ENCODE measurements around the gene MDM1.

Gene MDM1

DNA sequence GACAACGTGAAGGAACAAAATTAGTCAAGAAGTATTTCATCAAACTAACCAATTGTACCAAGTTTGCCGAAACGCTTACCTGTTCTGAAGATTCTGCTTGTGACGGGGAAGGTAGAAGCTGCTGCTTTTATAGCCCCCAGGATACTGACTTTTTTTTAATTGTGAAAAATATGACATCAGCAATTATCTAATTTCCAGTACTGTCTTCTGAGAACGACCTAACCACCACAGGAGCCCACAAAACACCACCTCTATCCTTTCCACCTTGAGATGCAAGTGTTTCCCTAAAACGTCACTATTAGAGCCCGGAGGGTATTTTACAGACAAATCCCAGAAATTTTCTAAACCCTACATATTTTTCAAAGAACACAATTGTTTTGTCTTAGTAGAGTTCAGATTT lies 78.7 kb downstream of the MDM1 start, which contains the start of gene IL22 (continued):
- TF ChIP-seq HOXC10 (CRISPR knock-in tag; IDR thresholded peaks at IDR 0.05) (no peak), ZNF266 (tag by site-specific recombination; IDR thresholded peaks at IDR 0.05; ENCODE audit: low read depth) (no peak), ZNF488 (tag by site-specific recombination; IDR thresholded peaks at IDR 0.05) (no peak), SP7 (tag by site-specific recombination; IDR thresholded peaks at IDR 0.05) (no peak)

GRCh38 chr12:68252077-68252476 lies 80.1 kb downstream of the MDM1 start:
- Histone ChIP-seq H3K4me3 (ENCODE audit: low read depth, low read length) (no peak overlapping the region), H3K27ac (ENCODE audit: extremely low read depth, low read depth, low read length) (no peak overlapping the region), H3K4me1 (ENCODE audit: control insufficient read depth, insufficient read depth, low read length) (no peaks in the 10 kb centered on the region), H3K36me3 (ENCODE audit: control insufficient read depth in 2 of 2, insufficient read depth in 1 of 2, low read length in 2 of 2) (no peaks in the 10 kb centered on the region), H3K9me3 (ENCODE audit: control insufficient read depth, insufficient read depth, low read depth, low read length) (no peaks in the 10 kb centered on the region)
- ChIA-PET POLR2A (no interaction called here), CTCF (interaction anchor here (0.7 kb wide), 1 partner anchor 29 kb away, joined by 5 read pairs; no protein-coding TSS in a partner anchor)
- TF ChIP-seq KLF16 (tag by site-specific recombination; IDR thresholded peaks at IDR 0.05) (no peak), ZNF24 (tag by site-specific recombination; IDR thresholded peaks at IDR 0.05) (no peak), ZSCAN30 (tag by site-specific recombination; IDR thresholded peaks at IDR 0.05) (no peak), BCL6B (tag by site-specific recombination; IDR thresholded peaks at IDR 0.05) (no peak), ZNF394 (tag by site-specific recombination; IDR thresholded peaks at IDR 0.05; ENCODE audit: borderline replicate concordance) (no peak)

- peaks cover 3% of the 10 kb centered on the region; the same call in 1 of the 2 replicates for H3K4me1 ChIP-seq (ENCODE audit: control insufficient read depth, insufficient read depth, low read length)
- H3K9me3 ChIP-seq (ENCODE audit: control insufficient read depth, insufficient read depth, low read depth, low read length): no peaks in the 10 kb centered on the region
- ChIA-PET CTCF (no interaction called here), POLR2A (no interaction called here)
- no peak overlapping the region for H3K27ac ChIP-seq (ENCODE audit: extremely low read depth, low read depth, low read length)
- H3K36me3 ChIP-seq (ENCODE audit: control insufficient read depth in 2 of 2, insufficient read depth in 1 of 2, low read length in 2 of 2): no peaks in the 10 kb centered on the region
- no peak for TF ChIP-seq ZNF398 (tag by site-specific recombination; IDR thresholded peaks at IDR 0.05)
- TF ChIP-seq ZFHX2 (tag by site-specific recombination; conservative IDR thresholded peaks at IDR 0.05): no peak
- no peak for TF ChIP-seq ZNF473 (tag by site-specific recombination; IDR thresholded peaks at IDR 0.05)
- no peak for TF ChIP-seq MYNN (tag by site-specific recombination; IDR thresholded peaks at IDR 0.05; ENCODE audit: borderline replicate concordance)
- TF ChIP-seq, protein P1, sequence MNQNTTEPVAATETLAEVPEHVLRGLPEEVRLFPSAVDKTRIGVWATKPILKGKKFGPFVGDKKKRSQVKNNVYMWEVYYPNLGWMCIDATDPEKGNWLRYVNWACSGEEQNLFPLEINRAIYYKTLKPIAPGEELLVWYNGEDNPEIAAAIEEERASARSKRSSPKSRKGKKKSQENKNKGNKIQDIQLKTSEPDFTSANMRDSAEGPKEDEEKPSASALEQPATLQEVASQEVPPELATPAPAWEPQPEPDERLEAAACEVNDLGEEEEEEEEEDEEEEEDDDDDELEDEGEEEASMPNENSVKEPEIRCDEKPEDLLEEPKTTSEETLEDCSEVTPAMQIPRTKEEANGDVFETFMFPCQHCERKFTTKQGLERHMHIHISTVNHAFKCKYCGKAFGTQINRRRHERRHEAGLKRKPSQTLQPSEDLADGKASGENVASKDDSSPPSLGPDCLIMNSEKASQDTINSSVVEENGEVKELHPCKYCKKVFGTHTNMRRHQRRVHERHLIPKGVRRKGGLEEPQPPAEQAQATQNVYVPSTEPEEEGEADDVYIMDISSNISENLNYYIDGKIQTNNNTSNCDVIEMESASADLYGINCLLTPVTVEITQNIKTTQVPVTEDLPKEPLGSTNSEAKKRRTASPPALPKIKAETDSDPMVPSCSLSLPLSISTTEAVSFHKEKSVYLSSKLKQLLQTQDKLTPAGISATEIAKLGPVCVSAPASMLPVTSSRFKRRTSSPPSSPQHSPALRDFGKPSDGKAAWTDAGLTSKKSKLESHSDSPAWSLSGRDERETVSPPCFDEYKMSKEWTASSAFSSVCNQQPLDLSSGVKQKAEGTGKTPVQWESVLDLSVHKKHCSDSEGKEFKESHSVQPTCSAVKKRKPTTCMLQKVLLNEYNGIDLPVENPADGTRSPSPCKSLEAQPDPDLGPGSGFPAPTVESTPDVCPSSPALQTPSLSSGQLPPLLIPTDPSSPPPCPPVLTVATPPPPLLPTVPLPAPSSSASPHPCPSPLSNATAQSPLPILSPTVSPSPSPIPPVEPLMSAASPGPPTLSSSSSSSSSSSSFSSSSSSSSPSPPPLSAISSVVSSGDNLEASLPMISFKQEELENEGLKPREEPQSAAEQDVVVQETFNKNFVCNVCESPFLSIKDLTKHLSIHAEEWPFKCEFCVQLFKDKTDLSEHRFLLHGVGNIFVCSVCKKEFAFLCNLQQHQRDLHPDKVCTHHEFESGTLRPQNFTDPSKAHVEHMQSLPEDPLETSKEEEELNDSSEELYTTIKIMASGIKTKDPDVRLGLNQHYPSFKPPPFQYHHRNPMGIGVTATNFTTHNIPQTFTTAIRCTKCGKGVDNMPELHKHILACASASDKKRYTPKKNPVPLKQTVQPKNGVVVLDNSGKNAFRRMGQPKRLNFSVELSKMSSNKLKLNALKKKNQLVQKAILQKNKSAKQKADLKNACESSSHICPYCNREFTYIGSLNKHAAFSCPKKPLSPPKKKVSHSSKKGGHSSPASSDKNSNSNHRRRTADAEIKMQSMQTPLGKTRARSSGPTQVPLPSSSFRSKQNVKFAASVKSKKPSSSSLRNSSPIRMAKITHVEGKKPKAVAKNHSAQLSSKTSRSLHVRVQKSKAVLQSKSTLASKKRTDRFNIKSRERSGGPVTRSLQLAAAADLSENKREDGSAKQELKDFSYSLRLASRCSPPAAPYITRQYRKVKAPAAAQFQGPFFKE (tag by site-specific recombination; IDR thresholded peaks at IDR 0.05; ENCODE audit: borderline replicate concordance): no peak
- TF ChIP-seq, protein P2, sequence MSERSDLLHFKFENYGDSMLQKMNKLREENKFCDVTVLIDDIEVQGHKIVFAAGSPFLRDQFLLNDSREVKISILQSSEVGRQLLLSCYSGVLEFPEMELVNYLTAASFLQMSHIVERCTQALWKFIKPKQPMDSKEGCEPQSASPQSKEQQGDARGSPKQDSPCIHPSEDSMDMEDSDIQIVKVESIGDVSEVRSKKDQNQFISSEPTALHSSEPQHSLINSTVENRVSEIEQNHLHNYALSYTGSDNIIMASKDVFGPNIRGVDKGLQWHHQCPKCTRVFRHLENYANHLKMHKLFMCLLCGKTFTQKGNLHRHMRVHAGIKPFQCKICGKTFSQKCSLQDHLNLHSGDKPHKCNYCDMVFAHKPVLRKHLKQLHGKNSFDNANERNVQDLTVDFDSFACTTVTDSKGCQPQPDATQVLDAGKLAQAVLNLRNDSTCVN (tag by site-specific recombination; optimal IDR thresholded peaks at IDR 0.05): no peak
- no peak for TF ChIP-seq GLIS1 (tag by site-specific recombination; IDR thresholded peaks at IDR 0.05)
- TF ChIP-seq ZNF544 (tag by site-specific recombination; IDR thresholded peaks at IDR 0.05): no peak
- TF ChIP-seq, protein P3, sequence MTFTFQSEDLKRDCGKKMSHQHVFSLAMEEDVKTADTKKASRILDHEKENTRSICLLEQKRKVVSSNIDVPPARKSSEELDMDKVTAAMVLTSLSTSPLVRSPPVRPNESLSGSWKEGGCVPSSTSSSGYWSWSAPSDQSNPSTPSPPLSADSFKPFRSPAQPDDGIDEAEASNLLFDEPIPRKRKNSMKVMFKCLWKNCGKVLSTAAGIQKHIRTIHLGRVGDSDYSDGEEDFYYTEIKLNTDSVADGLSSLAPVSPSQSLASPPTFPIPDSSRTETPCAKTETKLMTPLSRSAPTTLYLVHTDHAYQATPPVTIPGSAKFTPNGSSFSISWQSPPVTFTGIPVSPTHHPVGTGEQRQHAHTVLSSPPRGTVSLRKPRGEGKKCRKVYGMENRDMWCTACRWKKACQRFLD (tag by site-specific recombination; IDR thresholded peaks at IDR 0.05): no peak
- no peak for TF ChIP-seq ZFP69B (tag by site-specific recombination; IDR thresholded peaks at IDR 0.05)
- TF ChIP-seq ZNF629 (tag by site-specific recombination; IDR thresholded peaks at IDR 0.05): no peak
- TF ChIP-seq ZNF248 (tag by site-specific recombination; IDR thresholded peaks at IDR 0.05): no peak
- H3K4me3 ChIP-seq (ENCODE audit: low read depth, low read length): no peak overlapping the region
Measured at GRCh38 chr12:68250454-68250853, 81.7 kb downstream of the MDM1 start.

All from HEK293 (cell line).